CD4-positive, alpha-beta T cell treated with Interleukin-17A for 1 hour (primary cell): ENCODE data around the gene C5orf15.

Experiments used
- DNase-seq: peaks from one replicate; pipeline ENCODE4 v3.0.0-alpha.2; 2020

Gene C5orf15

GRCh38 chr5:133968204-133968980 lies at the start of gene C5orf15:
Gene C5orf15 (minus strand): TSS chr5:133968625. CDS start chr5:133968584, 41 bp downstream.
- peak; percentile 94 for DNase-seq

- DNase-seq: no peak
Measured at GRCh38 chr5:134008266-134008749, 39.9 kb upstream of the C5orf15 start.

- DNase-seq: no peak
Measured at GRCh38 chr5:134007581-134008265, 39.3 kb upstream of the C5orf15 start.

- no peak for DNase-seq
Measured at GRCh38 chr5:134006115-134006514, 37.7 kb upstream of the C5orf15 start.

- DNase-seq: no peak
Measured at GRCh38 chr5:134005417-134006061, 37.1 kb upstream of the C5orf15 start.

- DNase-seq: peak; percentile 86
Measured at GRCh38 chr5:134004626-134005416, 36.4 kb upstream of the C5orf15 start, which contains the start of gene VDAC1. Gene VDAC1 (minus strand): TSS chr5:134004975. CDS start chr5:133993012, 11,963 bp downstream.

- DNase-seq: peak; percentile 58
Measured at GRCh38 chr5:134003817-134004625, 35.6 kb upstream of the C5orf15 start.

- DNase-seq: no peak
Measured at GRCh38 chr5:134003064-134003816, 34.8 kb upstream of the C5orf15 start.

GRCh38 chr5:134001938-134002731 lies 33.7 kb upstream of the C5orf15 start:
- DNase-seq: no peak

GRCh38 chr5:134000696-134001453 lies 32.5 kb upstream of the C5orf15 start:
- DNase-seq: no peak

GRCh38 chr5:134000091-134000511 lies 31.7 kb upstream of the C5orf15 start:
- no peak for DNase-seq

GRCh38 chr5:133998807-133999206 lies 30.4 kb upstream of the C5orf15 start:
- no peak for DNase-seq

- DNase-seq: no peak
Measured at GRCh38 chr5:133998042-133998441, 29.6 kb upstream of the C5orf15 start.

- DNase-seq: peak; percentile 28
Measured at GRCh38 chr5:133996683-133997252, 28.3 kb upstream of the C5orf15 start.

- DNase-seq: no peak
Measured at GRCh38 chr5:133995883-133996563, 27.6 kb upstream of the C5orf15 start.

- DNase-seq: no peak
Measured at GRCh38 chr5:133995341-133995740, 26.9 kb upstream of the C5orf15 start.

- no peak for DNase-seq
Measured at GRCh38 chr5:133994990-133995333, 26.5 kb upstream of the C5orf15 start.

GRCh38 chr5:133994297-133994989 lies 26.0 kb upstream of the C5orf15 start:
- DNase-seq: no peak
